Testis (tissue), 3 donors: ENCODE data around the gene KCNH6. TPM values are rescaled to one million over a fixed set of nuclear protein-coding genes. Genes with fewer than 3 reads are reported as not detected.

Experiments
- DNase-seq: peaks from one replicate; pipeline ENCODE4 v3.0.0-alpha.2; 2019
- H3K27ac ChIP-seq, 2 donors: fragments of 200-600 bp; sonication (generic); one replicate each; pipeline ENCODE4 v1.5.1; 2019
- H3K27me3 ChIP-seq: fragments of 200-600 bp; sonication (generic); one replicate; pipeline ENCODE4 v1.5.1; 2019
- H3K36me3 ChIP-seq: fragments of 200-600 bp; sonication (generic); one replicate; pipeline ENCODE4 v1.5.1; 2017; ENCODE audit warnings: low read depth; ENCODE audit errors: missing control alignments
- H3K4me1 ChIP-seq: fragments of 200-600 bp; sonication (generic); one replicate; pipeline ENCODE4 v1.5.1; 2019
- H3K4me3 ChIP-seq, 2 donors: fragments of 200-600 bp; sonication (generic); one replicate each; pipeline ENCODE4 v1.5.1; 2017 to 2019
- H3K9me3 ChIP-seq: fragments of 200-600 bp; sonication (generic); one replicate; pipeline ENCODE4 v1.5.1; 2017
- POLR2A ChIP-seq: fragments of 450-650 bp; IDR thresholded peaks from one replicate; pipeline ENCODE4 v1.6.1; 2017; ENCODE audit warnings: antibody characterized with exemption, mild to moderate bottlenecking, moderate library complexity
- WGBS, 2 donors: methylation state at CpG; one replicate each; pipeline ENCODE4 v1.1.5; 2018; 5-methylcytosine and 5-hydroxymethylcytosine counted together
- intact Hi-C: fragments of 100-400 bp; cut with DNase I; formaldehyde crosslinking; loops from one replicate; pipeline ENCODE4 v1.15.1; 2023; ENCODE audit warnings: low total_unique reads
- polyA plus RNA-seq: library from polyadenylated mRNA; stranded (reverse); fragments of 350-450 nt; fragmentation: Illumina TruSeq; extraction: RNeasy Lipid Tissue Mini Kit (QIAGEN cat#74804); gene quantifications from one replicate; pipeline ENCODE4 v1.2.3, GENCODE V29; 2014; ENCODE audit warnings: low read depth, low replicate concordance; ENCODE audit not compliant: insufficient read depth
- total RNA-seq, 2 donors: library from RNA; depleted of rRNA; stranded (reverse); fragments of >200 nt; gene quantifications; one replicate each; pipeline ENCODE4 v1.2.3, GENCODE V29; 2016
- TF ChIP-seq, protein P1 (sequence below), 3 experiments: fragments of 450-650 bp in 2 of 3; fragments of 200-600 bp in 1 of 3; sonication (generic) in 1 of 3; IDR thresholded peaks; one replicate each; pipeline ENCODE4 v1.5.1; 2016 to 2019; ENCODE audit warnings: antibody characterized with exemption in 3 of 3, mild to moderate bottlenecking in 2 of 3, moderate library complexity in 1 of 3

KCNH6 gene
- total and polyA plus RNA-seq, 3 donors from 2014 or later = 0.79 to 1.7 (median 0.99) TPM

DNA sequence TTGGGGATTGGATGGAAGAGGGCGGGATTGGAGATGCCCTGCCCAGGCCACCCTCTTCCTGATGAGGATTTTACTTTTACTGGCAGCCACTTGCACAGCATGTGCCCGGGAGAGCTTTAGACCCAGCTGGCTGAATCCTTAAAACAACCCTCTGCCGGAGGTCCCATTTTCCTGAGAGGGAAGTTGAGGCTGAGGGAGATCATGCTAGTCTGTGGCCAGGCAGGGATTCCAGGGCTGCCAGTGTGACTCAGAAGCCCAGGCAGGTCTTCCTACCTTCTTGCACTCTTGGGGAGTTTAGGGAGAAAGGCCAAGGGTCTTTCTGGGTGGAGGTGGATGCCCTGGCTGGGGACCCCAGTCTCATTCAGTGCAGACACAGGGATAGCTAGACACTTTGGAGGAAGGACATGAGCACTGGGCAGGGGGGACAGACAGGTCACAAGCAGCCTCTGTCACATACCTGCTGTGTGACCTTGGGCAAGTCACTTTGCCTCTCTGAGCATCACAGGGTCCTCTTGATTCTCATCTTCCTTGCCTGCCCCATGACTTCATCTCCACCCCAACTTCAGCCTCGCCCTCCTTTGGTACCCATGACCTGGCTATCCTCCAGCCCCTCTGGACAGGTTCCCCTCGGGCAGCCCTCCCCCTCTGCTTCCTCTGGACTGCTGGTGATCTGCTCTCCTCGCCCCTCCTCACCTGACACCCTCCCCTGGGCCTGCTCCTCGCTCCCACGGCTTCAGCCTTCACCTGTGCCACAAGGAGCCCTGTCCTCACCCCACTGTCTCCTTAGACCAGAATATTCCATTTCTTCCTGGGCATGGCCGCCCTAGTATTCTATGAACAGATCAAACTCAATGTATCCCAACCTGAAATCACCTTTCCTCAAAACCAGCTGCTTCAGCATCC, 15.8 kb downstream of the KCNH6 start:
- WGBS, 2 donors = 71 to 81% methylated on average over 7 to 9 of the region's 9 CpGs
- intact Hi-C loops = loop anchor here (10.0 kb wide), 1 partner anchor 64 kb away; the partner anchor contains the start of gene ACE
- TF ChIP-seq POLR2A = no peak
- TF ChIP-seq, protein P1, sequence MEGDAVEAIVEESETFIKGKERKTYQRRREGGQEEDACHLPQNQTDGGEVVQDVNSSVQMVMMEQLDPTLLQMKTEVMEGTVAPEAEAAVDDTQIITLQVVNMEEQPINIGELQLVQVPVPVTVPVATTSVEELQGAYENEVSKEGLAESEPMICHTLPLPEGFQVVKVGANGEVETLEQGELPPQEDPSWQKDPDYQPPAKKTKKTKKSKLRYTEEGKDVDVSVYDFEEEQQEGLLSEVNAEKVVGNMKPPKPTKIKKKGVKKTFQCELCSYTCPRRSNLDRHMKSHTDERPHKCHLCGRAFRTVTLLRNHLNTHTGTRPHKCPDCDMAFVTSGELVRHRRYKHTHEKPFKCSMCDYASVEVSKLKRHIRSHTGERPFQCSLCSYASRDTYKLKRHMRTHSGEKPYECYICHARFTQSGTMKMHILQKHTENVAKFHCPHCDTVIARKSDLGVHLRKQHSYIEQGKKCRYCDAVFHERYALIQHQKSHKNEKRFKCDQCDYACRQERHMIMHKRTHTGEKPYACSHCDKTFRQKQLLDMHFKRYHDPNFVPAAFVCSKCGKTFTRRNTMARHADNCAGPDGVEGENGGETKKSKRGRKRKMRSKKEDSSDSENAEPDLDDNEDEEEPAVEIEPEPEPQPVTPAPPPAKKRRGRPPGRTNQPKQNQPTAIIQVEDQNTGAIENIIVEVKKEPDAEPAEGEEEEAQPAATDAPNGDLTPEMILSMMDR (IDR thresholded peaks at IDR 0.05) = no peak

DNA sequence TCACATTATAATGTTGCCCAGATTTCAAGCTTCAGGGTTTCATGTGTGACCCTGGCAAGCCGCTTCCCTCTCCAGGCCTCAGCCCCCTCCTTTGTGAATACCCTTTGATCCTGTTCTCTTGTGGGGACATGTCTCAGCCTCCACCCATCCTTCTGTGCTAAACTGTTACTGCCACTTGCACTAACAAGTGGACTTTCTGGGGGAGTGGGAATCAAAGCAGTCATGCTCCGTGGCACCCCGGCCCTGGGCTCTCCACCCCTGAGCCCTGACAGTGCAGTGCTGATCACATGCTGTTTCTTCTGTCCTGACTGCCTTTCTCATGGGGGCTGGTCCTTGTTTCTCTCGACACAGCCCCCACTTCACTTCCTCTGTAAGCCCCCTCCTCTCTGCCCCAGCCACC, 17.4 kb downstream of the KCNH6 start:
- Histone ChIP-seq H3K9me3 (no peaks in the 10 kb centered on the region), H3K36me3 (no peaks in the 10 kb centered on the region), H3K4me1 (peaks cover 11% of the 10 kb centered on the region), H3K27ac (no peak overlapping the region), H3K4me3 (no peak overlapping the region), H3K27me3 (no peaks in the 10 kb centered on the region)
- no peak for DNase-seq
- WGBS, 2 donors = 68 to 72% methylated on average over 4 of the region's 4 CpGs
- intact Hi-C loops = loop anchor here (10.0 kb wide), 1 partner anchor 106 kb away; no protein-coding TSS in a partner anchor
- no peak for TF ChIP-seq POLR2A

More for the DNA sequence above, 15.8 kb downstream of the KCNH6 start:
- Histone ChIP-seq H3K27ac (no peak overlapping the region), H3K27me3 (no peaks in the 10 kb centered on the region), H3K4me3 (no peak overlapping the region), H3K9me3 (no peaks in the 10 kb centered on the region), H3K36me3 (no peaks in the 10 kb centered on the region), H3K4me1 (peaks cover 11% of the 10 kb centered on the region)
- no peak for DNase-seq

DNA sequence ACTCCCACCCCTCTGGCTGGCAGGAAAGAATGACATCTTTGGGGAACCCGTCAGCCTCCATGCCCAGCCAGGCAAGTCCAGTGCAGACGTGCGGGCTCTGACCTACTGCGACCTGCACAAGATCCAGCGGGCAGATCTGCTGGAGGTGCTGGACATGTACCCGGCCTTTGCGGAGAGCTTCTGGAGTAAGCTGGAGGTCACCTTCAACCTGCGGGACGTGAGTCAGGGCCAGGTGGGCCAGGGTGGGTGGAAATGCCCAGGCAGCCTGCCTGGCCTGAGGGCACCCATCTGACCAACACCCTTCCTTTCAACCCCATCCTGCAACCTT, 19.0 kb downstream of the KCNH6 start:
- H3K36me3 ChIP-seq = no peaks in the 10 kb centered on the region
- H3K27ac ChIP-seq = no peak overlapping the region
- TF ChIP-seq, protein P1 (IDR thresholded peaks at IDR 0.05) = no peak
- TF ChIP-seq POLR2A = no peak
- H3K27me3 ChIP-seq = no peaks in the 10 kb centered on the region
- no peak overlapping the region for H3K4me3 ChIP-seq
- no peaks in the 10 kb centered on the region for H3K9me3 ChIP-seq
- no peak for DNase-seq
- 96 to 100% methylated on average over 2 to 9 of the region's 9 CpGs for WGBS, 2 donors
- H3K4me1 ChIP-seq = peaks cover 11% of the 10 kb centered on the region
- intact Hi-C loops = loop anchor here (10.0 kb wide), 1 partner anchor 107 kb away; no protein-coding TSS in a partner anchor

DNA sequence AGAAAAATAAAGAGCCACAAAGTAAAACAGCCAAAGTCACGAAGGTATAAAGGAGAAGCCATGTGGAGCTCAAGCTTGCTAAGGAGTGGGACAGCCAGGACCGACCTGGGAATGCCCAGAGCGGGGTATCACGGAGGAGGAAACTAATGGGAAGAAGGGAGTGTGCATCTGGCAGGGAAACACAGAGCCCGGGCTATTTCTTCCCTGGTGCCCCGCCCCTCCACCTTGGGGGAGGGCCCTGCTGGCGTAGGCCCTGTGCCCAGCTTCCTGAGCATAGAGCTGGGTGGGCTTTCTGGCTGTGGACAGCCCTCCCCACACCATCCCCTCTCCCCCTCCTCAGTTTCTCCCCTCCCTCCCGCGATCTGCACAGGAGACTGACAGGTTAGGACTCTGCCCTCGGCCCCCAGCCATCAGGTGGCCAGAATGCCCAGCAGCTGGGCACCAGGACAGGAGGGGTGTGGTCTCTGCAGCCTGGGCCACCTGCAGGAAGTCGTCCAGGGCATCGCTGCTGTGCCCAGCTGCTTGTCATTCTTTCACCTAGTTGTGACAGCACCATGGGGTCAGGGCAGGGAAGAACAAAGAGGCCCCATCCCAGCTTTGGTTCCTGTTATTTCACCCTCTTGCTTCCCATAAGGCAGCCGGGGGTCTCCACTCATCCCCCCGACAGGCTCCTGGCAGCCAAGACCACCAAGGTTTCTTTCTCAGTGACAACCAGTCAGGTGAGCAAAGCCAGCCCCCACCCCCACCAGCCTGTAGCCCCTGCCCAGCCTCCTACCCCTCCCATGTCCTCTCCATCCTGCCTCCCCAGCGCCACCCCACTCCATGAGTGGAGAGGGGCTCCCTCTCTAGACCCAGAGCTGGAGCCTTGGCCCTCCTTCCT, 20.0 kb downstream of the KCNH6 start:
- no peak for DNase-seq
- Histone ChIP-seq H3K27me3 (no peaks in the 10 kb centered on the region), H3K4me3 (no peak overlapping the region), H3K27ac (no peak overlapping the region), H3K9me3 (no peaks in the 10 kb centered on the region), H3K36me3 (no peaks in the 10 kb centered on the region), H3K4me1 (peaks cover 6% of the 10 kb centered on the region)
- TF ChIP-seq POLR2A = no peak
- TF ChIP-seq, protein P1 (IDR thresholded peaks at IDR 0.05) = no peak
- intact Hi-C loops = loop anchor here (10.0 kb wide), 1 partner anchor 108 kb away; no protein-coding TSS in a partner anchor
- whole genome bisulfite sequencing, 2 donors = 74 to 76% methylated on average over 15 of the region's 15 CpGs
